MM.1S (cell line): Measurements from ENCODE around the gene C3orf85.

Source experiments
- DNase-seq: peaks from one replicate; pipeline ENCODE4 v3.0.0-alpha.2; 2015
- H2AFZ ChIP-seq: fragments of 300-600 bp; sonication (generic); 2 replicates; pipeline ENCODE4 v1.6.0; 2016; ENCODE audit warnings: antibody characterized with exemption, low read length
- H3F3A ChIP-seq: fragments of 300-600 bp; sonication (generic); 2 replicates; pipeline ENCODE4 v1.6.1; 2016; ENCODE audit warnings: mild to moderate bottlenecking, antibody characterized with exemption, low read length, moderate library complexity, mixed read lengths; ENCODE audit not compliant: insufficient read depth
- H3K27ac ChIP-seq: fragments of 300-600 bp; sonication (generic); 2 replicates; pipeline ENCODE4 v1.5.1; 2016; ENCODE audit warnings: mild to moderate bottlenecking, low read length
- H3K27me3 ChIP-seq: fragments of 300-600 bp; sonication (generic); replicated peaks from 2 replicates; pipeline ENCODE4 v1.6.0; 2016; ENCODE audit warnings: low read length; ENCODE audit not compliant: insufficient read depth
- H3K36me3 ChIP-seq: fragments of 300-600 bp; sonication (generic); replicated peaks from 2 replicates; pipeline ENCODE4 v1.6.1; 2016; ENCODE audit warnings: mild to moderate bottlenecking, low read length, mixed read lengths; ENCODE audit not compliant: insufficient read depth
- H3K4me1 ChIP-seq: fragments of 300-600 bp; sonication (generic); 2 replicates; pipeline ENCODE4 v1.6.1; 2016; ENCODE audit warnings: low read length, mixed read lengths
- H3K4me2 ChIP-seq: fragments of 300-600 bp; sonication (generic); 2 replicates; pipeline ENCODE4 v1.6.0; 2016; ENCODE audit warnings: low read depth, low read length
- H3K4me3 ChIP-seq: fragments of 300-600 bp; sonication (generic); 2 replicates; pipeline ENCODE4 v1.5.1; 2016; ENCODE audit warnings: low read length, mixed read lengths
- H3K79me2 ChIP-seq: fragments of 300-600 bp; sonication (generic); 2 replicates; pipeline ENCODE4 v1.6.1; 2016; ENCODE audit warnings: mixed run types, low read length, mixed read lengths
- H3K9ac ChIP-seq: fragments of 300-600 bp; sonication (generic); 2 replicates; pipeline ENCODE4 v1.6.1; 2016; ENCODE audit warnings: low read length, mixed read lengths
- H3K9me2 ChIP-seq: fragments of 300-600 bp; sonication (generic); replicated peaks from 2 replicates; pipeline ENCODE4 v1.6.1; 2016; ENCODE audit warnings: mild to moderate bottlenecking, low read length, mixed read lengths; ENCODE audit not compliant: insufficient read depth
- H3K9me3 ChIP-seq: fragments of 300-600 bp; sonication (generic); replicated peaks from 2 replicates; pipeline ENCODE4 v1.6.1; 2016; ENCODE audit warnings: mild to moderate bottlenecking, low read length, mixed read lengths; ENCODE audit not compliant: insufficient read depth
- H4K20me1 ChIP-seq: fragments of 300-600 bp; sonication (generic); 2 replicates; pipeline ENCODE4 v1.6.1; 2016; ENCODE audit warnings: mild to moderate bottlenecking, low read length, moderate library complexity, mixed read lengths; ENCODE audit not compliant: insufficient read depth
- CTCF ChIP-seq: fragments of 300-600 bp; sonication (generic); IDR thresholded peaks from 2 replicates; pipeline ENCODE4 v1.5.1; 2016; ENCODE audit warnings: antibody characterized with exemption, low read length, mixed read lengths
- EZH2 ChIP-seq: fragments of 300-600 bp; sonication (generic); optimal IDR thresholded peaks from 2 replicates; pipeline ENCODE3; 2017; ENCODE audit warnings: low read depth, mild to moderate bottlenecking, antibody characterized with exemption, low read length, mixed read lengths
- EZH2phosphoT487 ChIP-seq: fragments of 300-600 bp; sonication (generic); IDR thresholded peaks from 2 replicates; pipeline ENCODE4 v1.6.1; 2018; ENCODE audit warnings: antibody characterized with exemption, low read length

The C3orf85 gene

GRCh38 chr3:109176726-109177125, 40.2 kb downstream of the C3orf85 start:
- Histone ChIP-seq H3K27me3 (no peaks in the 10 kb centered on the region), H3K9me3 (no peaks in the 10 kb centered on the region), H4K20me1 (no peaks in the 10 kb centered on the region), H3K36me3 (no peaks in the 10 kb centered on the region), H3K4me1 (no peaks in the 10 kb centered on the region), H3K9ac (no peak overlapping the region), H3K4me2 (no peak overlapping the region), H3K27ac (no peak overlapping the region), H2AFZ (no peak overlapping the region), H3K4me3 (no peak overlapping the region), H3K9me2 (no peaks in the 10 kb centered on the region), H3K79me2 (no peaks in the 10 kb centered on the region), H3F3A (no peaks in the 10 kb centered on the region)
- TF ChIP-seq EZH2phosphoT487 (no peak), EZH2 (no peak), CTCF (no peak)
- DNase-seq: no peak

- Histone ChIP-seq H3K79me2 (no peaks in the 10 kb centered on the region), H3F3A (no peaks in the 10 kb centered on the region), H3K4me1 (no peaks in the 10 kb centered on the region), H3K36me3 (no peaks in the 10 kb centered on the region), H2AFZ (no peak overlapping the region), H3K9ac (no peak overlapping the region), H3K4me3 (no peak overlapping the region), H4K20me1 (no peaks in the 10 kb centered on the region), H3K27me3 (no peaks in the 10 kb centered on the region), H3K4me2 (no peak overlapping the region), H3K27ac (no peak overlapping the region), H3K9me2 (no peaks in the 10 kb centered on the region), H3K9me3 (no peaks in the 10 kb centered on the region)
- DNase-seq: no peak
- no peak for TF ChIP-seq EZH2
- no peak for TF ChIP-seq EZH2phosphoT487
- TF ChIP-seq CTCF: no peak
These were observed 41.4 kb downstream of the C3orf85 start for GRCh38 chr3:109177908-109178307.

- DNase-seq: no peak
- H3K9me3 ChIP-seq: no peaks in the 10 kb centered on the region
- H3K4me3 ChIP-seq: no peak overlapping the region
- no peaks in the 10 kb centered on the region for H3K9me2 ChIP-seq
- H3F3A ChIP-seq: no peaks in the 10 kb centered on the region
- no peak overlapping the region for H2AFZ ChIP-seq
- TF ChIP-seq EZH2phosphoT487: no peak
- TF ChIP-seq EZH2: no peak
- no peak for TF ChIP-seq CTCF
- no peaks in the 10 kb centered on the region for H3K4me1 ChIP-seq
- no peaks in the 10 kb centered on the region for H3K27me3 ChIP-seq
- no peaks in the 10 kb centered on the region for H3K79me2 ChIP-seq
- no peaks in the 10 kb centered on the region for H3K36me3 ChIP-seq
- H3K27ac ChIP-seq: no peak overlapping the region
- no peaks in the 10 kb centered on the region for H4K20me1 ChIP-seq
- H3K9ac ChIP-seq: no peak overlapping the region
- no peak overlapping the region for H3K4me2 ChIP-seq
These were observed 42.2 kb downstream of the C3orf85 start for GRCh38 chr3:109178708-109179107.
